ENCODE results near the gene CALML3.

The CALML3 gene

GRCh38 chr10:5526691-5527331, 2.0 kb downstream of the CALML3 start:
- no peak overlapping the region for H3K4me3 ChIP-seq (ENCODE audit: low read depth, low read length)
- no peaks in the 10 kb centered on the region for H3K4me1 ChIP-seq
- no peaks in the 10 kb centered on the region for H3K36me3 ChIP-seq
- no peak for DNase-seq
- no peaks in the 10 kb centered on the region for H3K9me3 ChIP-seq
- no peak for TF ChIP-seq CTCF (IDR thresholded peaks at IDR 0.05; ENCODE audit: low read depth, low read length)
- H3K27me3 ChIP-seq, result no peaks in the 10 kb centered on the region

- Histone ChIP-seq H3K27me3 (no peaks in the 10 kb centered on the region), H3K36me3 (no peaks in the 10 kb centered on the region), H3K4me1 (no peaks in the 10 kb centered on the region), H3K4me3 (ENCODE audit: low read depth, low read length) (no peak overlapping the region), H3K9me3 (no peaks in the 10 kb centered on the region)
- no peak for DNase-seq
- TF ChIP-seq CTCF (IDR thresholded peaks at IDR 0.05; ENCODE audit: low read depth, low read length), result no peak
These were observed 2.8 kb downstream of the CALML3 start for GRCh38 chr10:5527332-5528200.

GRCh38 chr10:5528989-5529701, 4.4 kb downstream of the CALML3 start:
- no peak overlapping the region for H3K4me3 ChIP-seq (ENCODE audit: low read depth, low read length)
- H3K9me3 ChIP-seq, result no peaks in the 10 kb centered on the region
- H3K36me3 ChIP-seq, result no peaks in the 10 kb centered on the region
- no peak for DNase-seq
- TF ChIP-seq CTCF (IDR thresholded peaks at IDR 0.05; ENCODE audit: low read depth, low read length), result no peak
- H3K27me3 ChIP-seq, result no peaks in the 10 kb centered on the region
- no peaks in the 10 kb centered on the region for H3K4me1 ChIP-seq

- no peak for DNase-seq
- no peak for TF ChIP-seq CTCF (IDR thresholded peaks at IDR 0.05; ENCODE audit: low read depth, low read length)
- no peaks in the 10 kb centered on the region for H3K36me3 ChIP-seq
- H3K9me3 ChIP-seq, result no peaks in the 10 kb centered on the region
- no peaks in the 10 kb centered on the region for H3K4me1 ChIP-seq
- no peak overlapping the region for H3K4me3 ChIP-seq (ENCODE audit: low read depth, low read length)
- H3K27me3 ChIP-seq, result no peaks in the 10 kb centered on the region
These were observed 5.1 kb downstream of the CALML3 start for GRCh38 chr10:5529702-5530411.

- Histone ChIP-seq H3K4me1 (no peaks in the 10 kb centered on the region), H3K27me3 (no peaks in the 10 kb centered on the region), H3K9me3 (no peaks in the 10 kb centered on the region), H3K36me3 (no peaks in the 10 kb centered on the region), H3K4me3 (ENCODE audit: low read depth, low read length) (no peak overlapping the region)
- no peak for TF ChIP-seq CTCF (IDR thresholded peaks at IDR 0.05; ENCODE audit: low read depth, low read length)
- no peak for DNase-seq
These were observed 5.6 kb downstream of the CALML3 start for GRCh38 chr10:5530412-5530806.

All from BE2C (cell line).